ENCODE measurements around the gene TTC13.

GRCh38 chr1:230940848-230941247 is 37.8 kb downstream of the TTC13 start:
- no peak for TF ChIP-seq EZH2 (IDR thresholded peaks at IDR 0.05)
- no peak for TF ChIP-seq EGR1 (IDR thresholded peaks at IDR 0.05; ENCODE audit: low read depth)
- no peak for TF ChIP-seq POLR2A (IDR thresholded peaks at IDR 0.05; ENCODE audit: borderline replicate concordance, extremely low read depth, insufficient read depth, insufficient read length)
